HepG2 (cell line): ENCODE results near the gene LRP10. TPM values are rescaled to one million over a fixed set of nuclear protein-coding genes. Genes with fewer than 3 reads are reported as not detected.

ENCODE experiments used
- STAT5B ChIP-seq: sonication (generic); formaldehyde crosslinking; IDR thresholded peaks from 2 replicates; pipeline ENCODE4 v1.4.0; 2020; ENCODE audit warnings: missing genetic modification reagents
- U2AF1 ChIP-seq: fragments of 200-400 bp; formaldehyde crosslinking; optimal IDR thresholded peaks from 2 replicates; pipeline ENCODE3; 2017; ENCODE audit warnings: mild to moderate bottlenecking, low read depth, low read length
- ZBTB46 ChIP-seq: sonication (generic); formaldehyde crosslinking; IDR thresholded peaks from 2 replicates; pipeline ENCODE4 v1.4.0; 2020; ENCODE audit warnings: mild to moderate bottlenecking, missing genetic modification reagents, borderline replicate concordance
- ZBTB49 ChIP-seq: sonication (generic); formaldehyde crosslinking; IDR thresholded peaks from 2 replicates; pipeline ENCODE4 v1.4.0; 2020; ENCODE audit warnings: missing genetic modification reagents, borderline replicate concordance
- ZNF225 ChIP-seq: sonication (generic); formaldehyde crosslinking; IDR thresholded peaks from 2 replicates; pipeline ENCODE4 v1.4.0; 2020; ENCODE audit warnings: mild to moderate bottlenecking, missing genetic modification reagents
- ZNF567 ChIP-seq: sonication (generic); formaldehyde crosslinking; IDR thresholded peaks from 2 replicates; pipeline ENCODE4 v1.8.1; 2023; ENCODE audit warnings: mild to moderate bottlenecking, missing genetic modification reagents, borderline replicate concordance
- polyA plus RNA-seq, 8 experiments: library from polyadenylated mRNA; depleted of rRNA in 3 of 8; stranded (reverse) in 7 of 8; unstranded in 1 of 8; fragments of >200 nt; fragmentation: Illumina TruSeq in 4 of 8; extraction: Trizol in 4 of 8; gene quantifications; 2 replicates each; pipeline versions ENCODE4 v1.2.1 to v1.2.3, GENCODE V29; 2011 to 2016; ENCODE audit warnings: low read depth in 4 of 8, missing spikeins in 1 of 8, mixed read lengths in 1 of 8; ENCODE audit not compliant: insufficient read depth in 1 of 8
- total RNA-seq, 5 experiments: library from RNA; depleted of rRNA; stranded (reverse); fragments of >200 nt; fragmentation: Illumina TruSeq; extraction: Trizol; gene quantifications; 2 replicates each; pipeline ENCODE4 v1.2.3, GENCODE V29; 2016; ENCODE audit warnings: low read depth in 1 of 5

The LRP10 gene
- total and polyA plus RNA-seq, 2 of the 13 experiments (the other 11 are each of a cell fraction or from before 2014, with no cell fraction given), result 16.9 to 45.2 TPM

- TF ChIP-seq U2AF1 (no peak), STAT5B (CRISPR knock-in tag) (no peak), ZNF567 (CRISPR knock-in tag) (no peak), ZBTB46 (CRISPR knock-in tag) (no peak), ZNF225 (CRISPR knock-in tag) (peak; percentile 26; the same call in 1 of the 2 replicates), ZBTB49 (no peak)
Observed at GRCh38 chr14:22886500-22887259, 15.1 kb downstream of the LRP10 start (continued).
